Measurements from ENCODE around the gene FOXE3.

FOXE3 gene

DNA sequence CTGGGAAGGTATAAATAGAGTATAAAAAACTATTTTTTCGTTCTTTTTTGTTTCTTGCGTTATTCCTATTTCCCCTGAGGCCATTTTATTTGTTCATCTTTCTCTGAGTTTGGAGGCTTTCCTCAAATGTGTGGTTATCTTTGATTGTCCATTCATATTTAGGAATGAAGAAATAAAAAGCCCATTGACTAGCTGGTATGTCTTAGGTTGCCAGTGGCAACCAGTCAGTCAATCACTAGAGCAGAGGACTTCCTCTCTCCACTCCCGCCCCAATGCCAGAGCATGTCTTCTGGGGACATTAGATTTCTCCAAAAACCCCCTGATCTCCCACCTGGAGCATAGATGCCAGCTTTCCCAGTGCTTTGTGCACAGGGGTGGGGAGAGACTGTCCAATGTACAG, 20.7 kb upstream of the FOXE3 start:
- Histone ChIP-seq H3K36me3 (ENCODE audit: control insufficient read depth, insufficient read depth, low read length) (no peaks in the 10 kb centered on the region), H3K27me3 (ENCODE audit: control insufficient read depth, insufficient read depth, low read length) (no peaks in the 10 kb centered on the region), H3K4me2 (ENCODE audit: low read length) (no peak overlapping the region), H2AFZ (no peak overlapping the region), H3K9me3 (ENCODE audit: control insufficient read depth, low read length) (no peaks in the 10 kb centered on the region), H3K4me3 (ENCODE audit: low read depth, low read length) (no peak overlapping the region), H3K27ac (no peak overlapping the region), H3K79me2 (no peaks in the 10 kb centered on the region), H3K9ac (no peak overlapping the region), H3K4me1 (no peaks in the 10 kb centered on the region)
- TF ChIP-seq, protein P1, sequence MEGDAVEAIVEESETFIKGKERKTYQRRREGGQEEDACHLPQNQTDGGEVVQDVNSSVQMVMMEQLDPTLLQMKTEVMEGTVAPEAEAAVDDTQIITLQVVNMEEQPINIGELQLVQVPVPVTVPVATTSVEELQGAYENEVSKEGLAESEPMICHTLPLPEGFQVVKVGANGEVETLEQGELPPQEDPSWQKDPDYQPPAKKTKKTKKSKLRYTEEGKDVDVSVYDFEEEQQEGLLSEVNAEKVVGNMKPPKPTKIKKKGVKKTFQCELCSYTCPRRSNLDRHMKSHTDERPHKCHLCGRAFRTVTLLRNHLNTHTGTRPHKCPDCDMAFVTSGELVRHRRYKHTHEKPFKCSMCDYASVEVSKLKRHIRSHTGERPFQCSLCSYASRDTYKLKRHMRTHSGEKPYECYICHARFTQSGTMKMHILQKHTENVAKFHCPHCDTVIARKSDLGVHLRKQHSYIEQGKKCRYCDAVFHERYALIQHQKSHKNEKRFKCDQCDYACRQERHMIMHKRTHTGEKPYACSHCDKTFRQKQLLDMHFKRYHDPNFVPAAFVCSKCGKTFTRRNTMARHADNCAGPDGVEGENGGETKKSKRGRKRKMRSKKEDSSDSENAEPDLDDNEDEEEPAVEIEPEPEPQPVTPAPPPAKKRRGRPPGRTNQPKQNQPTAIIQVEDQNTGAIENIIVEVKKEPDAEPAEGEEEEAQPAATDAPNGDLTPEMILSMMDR (IDR thresholded peaks at IDR 0.05): no peak

GRCh38 chr1:47396671-47397196, 19.4 kb upstream of the FOXE3 start:
- no peak overlapping the region for H2AFZ ChIP-seq
- no peaks in the 10 kb centered on the region for H3K79me2 ChIP-seq
- H3K36me3 ChIP-seq (ENCODE audit: control insufficient read depth, insufficient read depth, low read length): no peaks in the 10 kb centered on the region
- H3K4me1 ChIP-seq: no peaks in the 10 kb centered on the region
- TF ChIP-seq, protein P1 (IDR thresholded peaks at IDR 0.05): no peak
- no peak overlapping the region for H3K4me2 ChIP-seq (ENCODE audit: low read length)
- H3K9ac ChIP-seq: no peak overlapping the region
- no peak overlapping the region for H3K4me3 ChIP-seq (ENCODE audit: low read depth, low read length)
- H3K27me3 ChIP-seq (ENCODE audit: control insufficient read depth, insufficient read depth, low read length): no peaks in the 10 kb centered on the region
- no peaks in the 10 kb centered on the region for H3K9me3 ChIP-seq (ENCODE audit: control insufficient read depth, low read length)
- H3K27ac ChIP-seq: no peak overlapping the region

GRCh38 chr1:47399138-47399845, 16.8 kb upstream of the FOXE3 start:
- Histone ChIP-seq H3K9ac (no peak overlapping the region), H2AFZ (no peak overlapping the region), H3K4me2 (ENCODE audit: low read length) (no peak overlapping the region), H3K4me3 (ENCODE audit: low read depth, low read length) (no peak overlapping the region), H3K27me3 (ENCODE audit: control insufficient read depth, insufficient read depth, low read length) (no peaks in the 10 kb centered on the region), H3K4me1 (no peaks in the 10 kb centered on the region), H3K27ac (no peak overlapping the region), H3K9me3 (ENCODE audit: control insufficient read depth, low read length) (no peaks in the 10 kb centered on the region), H3K79me2 (no peaks in the 10 kb centered on the region), H3K36me3 (ENCODE audit: control insufficient read depth, insufficient read depth, low read length) (no peaks in the 10 kb centered on the region)
- TF ChIP-seq, protein P1 (IDR thresholded peaks at IDR 0.05): no peak

DNA sequence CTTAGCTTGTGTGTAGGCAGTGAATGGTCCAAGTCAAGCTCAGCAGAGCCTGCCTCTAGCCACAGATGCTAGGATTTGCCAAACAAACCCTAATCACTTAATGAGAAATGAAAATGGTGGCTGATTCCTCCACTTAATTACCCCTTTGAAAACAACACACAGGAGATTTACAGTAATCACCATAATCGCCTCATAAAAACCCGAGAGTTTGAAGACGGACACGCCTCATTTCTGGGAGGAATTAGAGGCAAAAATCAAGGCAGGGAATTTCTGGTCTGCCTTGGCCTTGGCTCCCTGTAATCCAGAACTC, 16.3 kb upstream of the FOXE3 start:
- H3K9me3 ChIP-seq (ENCODE audit: control insufficient read depth, low read length): no peaks in the 10 kb centered on the region
- H3K36me3 ChIP-seq (ENCODE audit: control insufficient read depth, insufficient read depth, low read length): no peaks in the 10 kb centered on the region
- no peak overlapping the region for H2AFZ ChIP-seq
- no peak overlapping the region for H3K4me2 ChIP-seq (ENCODE audit: low read length)
- H3K27ac ChIP-seq: no peak overlapping the region
- no peak overlapping the region for H3K4me3 ChIP-seq (ENCODE audit: low read depth, low read length)
- TF ChIP-seq, protein P1 (IDR thresholded peaks at IDR 0.05): no peak
- H3K27me3 ChIP-seq (ENCODE audit: control insufficient read depth, insufficient read depth, low read length): no peaks in the 10 kb centered on the region
- no peaks in the 10 kb centered on the region for H3K4me1 ChIP-seq
- no peaks in the 10 kb centered on the region for H3K79me2 ChIP-seq
- no peak overlapping the region for H3K9ac ChIP-seq

DNA sequence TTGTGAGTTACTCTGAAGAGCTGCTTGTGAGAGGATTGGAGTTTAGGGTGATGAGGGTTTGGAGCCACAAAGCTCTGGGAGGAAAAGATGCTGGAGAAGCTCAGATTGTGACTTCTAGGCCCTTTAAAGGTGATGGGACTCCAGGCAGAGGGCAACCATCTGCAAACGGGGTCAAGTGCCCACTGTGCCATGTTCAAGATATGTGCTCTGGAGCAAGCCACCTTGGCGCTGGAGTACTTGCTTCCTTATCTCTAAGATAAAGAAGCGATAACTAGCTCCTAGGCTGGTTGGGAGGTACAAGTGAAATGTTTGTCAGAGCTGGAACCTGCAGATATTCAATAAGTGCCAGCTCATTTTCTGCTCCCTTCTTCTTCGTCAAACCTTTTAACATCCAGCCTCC, 14.3 kb upstream of the FOXE3 start:
- Histone ChIP-seq H3K36me3 (ENCODE audit: control insufficient read depth, insufficient read depth, low read length) (no peaks in the 10 kb centered on the region), H3K4me1 (no peaks in the 10 kb centered on the region), H2AFZ (no peak overlapping the region), H3K4me3 (ENCODE audit: low read depth, low read length) (no peak overlapping the region), H3K9me3 (ENCODE audit: control insufficient read depth, low read length) (no peaks in the 10 kb centered on the region), H3K27ac (no peak overlapping the region), H3K27me3 (ENCODE audit: control insufficient read depth, insufficient read depth, low read length) (no peaks in the 10 kb centered on the region), H3K79me2 (no peaks in the 10 kb centered on the region), H3K9ac (no peak overlapping the region), H3K4me2 (ENCODE audit: low read length) (no peak overlapping the region)
- TF ChIP-seq, protein P1 (IDR thresholded peaks at IDR 0.05): no peak
